GM19463 (cell line): Measurements from ENCODE around the gene TSHR.

Source experiments
- ATAC-seq: cut with Tn5 transposase; IDR thresholded peaks from one replicate; pipeline ENCODE4 v1.9.1; 2021; ENCODE audit warnings: mild to moderate bottlenecking, moderate library complexity; ENCODE audit not compliant: unreplicated experiment

Gene TSHR

GRCh38 chr14:81127785-81128184, 172.4 kb downstream of the TSHR start:
- ATAC-seq, result no peak

GRCh38 chr14:81129242-81129641, 173.8 kb downstream of the TSHR start:
- no peak for ATAC-seq

- no peak for ATAC-seq
Measured at GRCh38 chr14:81132468-81132867, 177.0 kb downstream of the TSHR start.

- ATAC-seq, result no peak
Measured at GRCh38 chr14:81133400-81133799, 178.0 kb downstream of the TSHR start.

GRCh38 chr14:81137316-81137715, 181.9 kb downstream of the TSHR start:
- no peak for ATAC-seq

- ATAC-seq, result no peak
Measured at GRCh38 chr14:81138429-81138828, 183.0 kb downstream of the TSHR start.

- ATAC-seq, result no peak
Measured at GRCh38 chr14:81141426-81141825, 186.0 kb downstream of the TSHR start.

GRCh38 chr14:81143793-81144192, 188.4 kb downstream of the TSHR start:
- ATAC-seq, result no peak

GRCh38 chr14:81144824-81145603, 189.6 kb downstream of the TSHR start:
- ATAC-seq, result no peak

- peak; percentile 44 for ATAC-seq
Measured at GRCh38 chr14:81147140-81147897, 191.9 kb downstream of the TSHR start.

- ATAC-seq, result no peak
Measured at GRCh38 chr14:81148635-81149034, 193.2 kb downstream of the TSHR start.

GRCh38 chr14:81153187-81153586, 197.8 kb downstream of the TSHR start:
- ATAC-seq, result no peak

GRCh38 chr14:81157431-81157830, 202.0 kb downstream of the TSHR start:
- ATAC-seq, result no peak

- ATAC-seq, result no peak
Measured at GRCh38 chr14:81161088-81161487, 205.7 kb downstream of the TSHR start.

- ATAC-seq, result no peak
Measured at GRCh38 chr14:81161749-81162148, 206.3 kb downstream of the TSHR start.

GRCh38 chr14:81162941-81163340, 207.5 kb downstream of the TSHR start:
- ATAC-seq, result no peak

GRCh38 chr14:81164167-81164774, 208.8 kb downstream of the TSHR start:
- peak; percentile 92 for ATAC-seq

GRCh38 chr14:81165188-81165587, 209.8 kb downstream of the TSHR start:
- ATAC-seq, result no peak

GRCh38 chr14:81166121-81166520, 210.7 kb downstream of the TSHR start:
- no peak for ATAC-seq

GRCh38 chr14:81169267-81169666, 213.8 kb downstream of the TSHR start:
- ATAC-seq, result no peak

GRCh38 chr14:81169711-81170103, 214.3 kb downstream of the TSHR start:
- peak; percentile 13 for ATAC-seq
